ENCODE results near the gene WDR35. TPM values are rescaled to one million over a fixed set of nuclear protein-coding genes. Genes with fewer than 3 reads are reported as not detected.

The WDR35 gene
- total and polyA plus RNA-seq, 10 of the 15 experiments (the other 5 are each of a cell fraction or from before 2014, with no cell fraction given), result 3.0 to 9.3 (median 6.3) TPM

DNA sequence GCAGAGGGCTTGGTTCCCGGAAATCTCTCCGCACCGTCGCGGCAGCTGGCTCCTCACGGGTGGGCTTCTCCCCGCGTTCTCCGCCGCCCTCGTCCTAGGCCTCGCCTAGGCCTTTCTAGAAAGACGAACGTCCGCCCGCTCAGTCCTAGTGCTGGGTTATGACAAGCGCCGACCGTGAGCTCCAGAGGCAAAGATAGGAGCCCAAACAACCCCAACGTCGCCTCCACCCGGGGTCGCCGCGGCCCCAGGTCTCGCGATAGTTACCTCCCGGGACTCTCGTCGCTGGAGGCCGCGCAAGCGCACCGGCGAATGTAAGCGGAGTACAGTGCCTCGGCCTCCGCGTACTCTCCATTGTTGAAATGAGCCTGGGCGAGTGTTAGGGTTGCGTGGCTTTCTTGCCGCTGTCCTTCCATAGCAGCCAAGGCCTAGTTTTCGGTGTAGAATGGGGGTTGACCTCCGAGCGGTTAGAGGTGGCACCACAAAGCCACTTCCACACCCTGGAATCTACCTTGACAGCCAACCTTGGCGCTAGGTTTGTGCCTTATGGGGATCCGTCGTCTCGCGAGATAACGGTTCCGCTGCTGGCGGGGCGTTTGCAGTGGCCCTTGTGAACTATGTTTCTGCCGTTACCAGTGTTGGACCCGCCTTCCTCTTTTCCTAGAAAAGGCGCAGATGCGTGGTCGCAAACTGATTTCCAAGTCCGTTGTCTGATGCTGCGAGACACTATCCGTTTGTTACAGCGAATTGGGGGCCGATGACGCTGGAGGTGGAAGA is 88.3 kb downstream of the WDR35 start, which contains the start of gene TTC32 (continued):
- TF ChIP-seq, protein P1, sequence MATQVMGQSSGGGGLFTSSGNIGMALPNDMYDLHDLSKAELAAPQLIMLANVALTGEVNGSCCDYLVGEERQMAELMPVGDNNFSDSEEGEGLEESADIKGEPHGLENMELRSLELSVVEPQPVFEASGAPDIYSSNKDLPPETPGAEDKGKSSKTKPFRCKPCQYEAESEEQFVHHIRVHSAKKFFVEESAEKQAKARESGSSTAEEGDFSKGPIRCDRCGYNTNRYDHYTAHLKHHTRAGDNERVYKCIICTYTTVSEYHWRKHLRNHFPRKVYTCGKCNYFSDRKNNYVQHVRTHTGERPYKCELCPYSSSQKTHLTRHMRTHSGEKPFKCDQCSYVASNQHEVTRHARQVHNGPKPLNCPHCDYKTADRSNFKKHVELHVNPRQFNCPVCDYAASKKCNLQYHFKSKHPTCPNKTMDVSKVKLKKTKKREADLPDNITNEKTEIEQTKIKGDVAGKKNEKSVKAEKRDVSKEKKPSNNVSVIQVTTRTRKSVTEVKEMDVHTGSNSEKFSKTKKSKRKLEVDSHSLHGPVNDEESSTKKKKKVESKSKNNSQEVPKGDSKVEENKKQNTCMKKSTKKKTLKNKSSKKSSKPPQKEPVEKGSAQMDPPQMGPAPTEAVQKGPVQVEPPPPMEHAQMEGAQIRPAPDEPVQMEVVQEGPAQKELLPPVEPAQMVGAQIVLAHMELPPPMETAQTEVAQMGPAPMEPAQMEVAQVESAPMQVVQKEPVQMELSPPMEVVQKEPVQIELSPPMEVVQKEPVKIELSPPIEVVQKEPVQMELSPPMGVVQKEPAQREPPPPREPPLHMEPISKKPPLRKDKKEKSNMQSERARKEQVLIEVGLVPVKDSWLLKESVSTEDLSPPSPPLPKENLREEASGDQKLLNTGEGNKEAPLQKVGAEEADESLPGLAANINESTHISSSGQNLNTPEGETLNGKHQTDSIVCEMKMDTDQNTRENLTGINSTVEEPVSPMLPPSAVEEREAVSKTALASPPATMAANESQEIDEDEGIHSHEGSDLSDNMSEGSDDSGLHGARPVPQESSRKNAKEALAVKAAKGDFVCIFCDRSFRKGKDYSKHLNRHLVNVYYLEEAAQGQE (IDR thresholded peaks at IDR 0.05; ENCODE audit: low read depth, low read length), result no peak; the same call in 1 of the 2 replicates
- TF ChIP-seq GATAD2B (conservative IDR thresholded peaks at IDR 0.05; ENCODE audit: low read depth) (0 out of 2 replicates have a peak, but pooled peaks have one; percentile 46), SMAD1 (IDR thresholded peaks at IDR 0.05; ENCODE audit: low read depth, partially characterized antibody) (peak; percentile 70), SMARCA5 (IDR thresholded peaks at IDR 0.05) (peak; percentile 11), YBX1 (IDR thresholded peaks at IDR 0.05) (no peak), IKZF1 (conservative IDR thresholded peaks at IDR 0.05) (peak; percentile 87), CBX5 (IDR thresholded peaks at IDR 0.05; ENCODE audit: low read depth) (peak; percentile 82; the same call in 1 of the 2 replicates), ZNF217 (IDR thresholded peaks at IDR 0.05) (no peak), HDAC2 (IDR thresholded peaks at IDR 0.05) (no peak), NR2C1 (IDR thresholded peaks at IDR 0.05) (peak; percentile 54), RAD51 (IDR thresholded peaks at IDR 0.05) (no peak), ETV6 (conservative IDR thresholded peaks at IDR 0.05 in 1 of 2, IDR thresholded peaks at IDR 0.05 in 1 of 2; ENCODE audit: borderline replicate concordance in 1 of 2, low read depth in 1 of 2) (no peak; a peak in 1 of 4 replicates), KLF5 (IDR thresholded peaks at IDR 0.05; ENCODE audit: partially characterized antibody) (peak; percentile 54), ZNF24 (IDR thresholded peaks at IDR 0.05) (0 out of 2 replicates have a peak, but pooled peaks have one; percentile 36), KAT2A (conservative IDR thresholded peaks at IDR 0.05; ENCODE audit: control insufficient read depth, low read depth, low read length) (no peak), BMI1 (IDR thresholded peaks at IDR 0.05; ENCODE audit: borderline replicate concordance) (no peak), NFYB (IDR thresholded peaks at IDR 0.05; ENCODE audit: insufficient read depth, low read depth, low read length) (no peak), LARP7 (IDR thresholded peaks at IDR 0.05) (peak; percentile 59), ATF7 (IDR thresholded peaks at IDR 0.05; ENCODE audit: low read depth) (peak; percentile 61; the same call in 1 of the 2 replicates), BACH1 (IDR thresholded peaks at IDR 0.05; ENCODE audit: borderline replicate concordance) (peak; percentile 37)
- TF ChIP-seq, protein P2, sequence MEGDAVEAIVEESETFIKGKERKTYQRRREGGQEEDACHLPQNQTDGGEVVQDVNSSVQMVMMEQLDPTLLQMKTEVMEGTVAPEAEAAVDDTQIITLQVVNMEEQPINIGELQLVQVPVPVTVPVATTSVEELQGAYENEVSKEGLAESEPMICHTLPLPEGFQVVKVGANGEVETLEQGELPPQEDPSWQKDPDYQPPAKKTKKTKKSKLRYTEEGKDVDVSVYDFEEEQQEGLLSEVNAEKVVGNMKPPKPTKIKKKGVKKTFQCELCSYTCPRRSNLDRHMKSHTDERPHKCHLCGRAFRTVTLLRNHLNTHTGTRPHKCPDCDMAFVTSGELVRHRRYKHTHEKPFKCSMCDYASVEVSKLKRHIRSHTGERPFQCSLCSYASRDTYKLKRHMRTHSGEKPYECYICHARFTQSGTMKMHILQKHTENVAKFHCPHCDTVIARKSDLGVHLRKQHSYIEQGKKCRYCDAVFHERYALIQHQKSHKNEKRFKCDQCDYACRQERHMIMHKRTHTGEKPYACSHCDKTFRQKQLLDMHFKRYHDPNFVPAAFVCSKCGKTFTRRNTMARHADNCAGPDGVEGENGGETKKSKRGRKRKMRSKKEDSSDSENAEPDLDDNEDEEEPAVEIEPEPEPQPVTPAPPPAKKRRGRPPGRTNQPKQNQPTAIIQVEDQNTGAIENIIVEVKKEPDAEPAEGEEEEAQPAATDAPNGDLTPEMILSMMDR (IDR thresholded peaks at IDR 0.05 in 2 of 3, conservative IDR thresholded peaks at IDR 0.05 in 1 of 3; ENCODE audit: control insufficient read depth in 2 of 3, extremely low read depth in 1 of 3, insufficient read depth in 1 of 3, low read depth in 3 of 3, low read length in 3 of 3), result no peak
- TF ChIP-seq, protein P3, sequence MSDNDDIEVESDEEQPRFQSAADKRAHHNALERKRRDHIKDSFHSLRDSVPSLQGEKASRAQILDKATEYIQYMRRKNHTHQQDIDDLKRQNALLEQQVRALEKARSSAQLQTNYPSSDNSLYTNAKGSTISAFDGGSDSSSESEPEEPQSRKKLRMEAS (IDR thresholded peaks at IDR 0.05; ENCODE audit: low read depth, low read length), result peak; percentile 38; the same call in 1 of the 2 replicates
- TF ChIP-seq, protein P4, sequence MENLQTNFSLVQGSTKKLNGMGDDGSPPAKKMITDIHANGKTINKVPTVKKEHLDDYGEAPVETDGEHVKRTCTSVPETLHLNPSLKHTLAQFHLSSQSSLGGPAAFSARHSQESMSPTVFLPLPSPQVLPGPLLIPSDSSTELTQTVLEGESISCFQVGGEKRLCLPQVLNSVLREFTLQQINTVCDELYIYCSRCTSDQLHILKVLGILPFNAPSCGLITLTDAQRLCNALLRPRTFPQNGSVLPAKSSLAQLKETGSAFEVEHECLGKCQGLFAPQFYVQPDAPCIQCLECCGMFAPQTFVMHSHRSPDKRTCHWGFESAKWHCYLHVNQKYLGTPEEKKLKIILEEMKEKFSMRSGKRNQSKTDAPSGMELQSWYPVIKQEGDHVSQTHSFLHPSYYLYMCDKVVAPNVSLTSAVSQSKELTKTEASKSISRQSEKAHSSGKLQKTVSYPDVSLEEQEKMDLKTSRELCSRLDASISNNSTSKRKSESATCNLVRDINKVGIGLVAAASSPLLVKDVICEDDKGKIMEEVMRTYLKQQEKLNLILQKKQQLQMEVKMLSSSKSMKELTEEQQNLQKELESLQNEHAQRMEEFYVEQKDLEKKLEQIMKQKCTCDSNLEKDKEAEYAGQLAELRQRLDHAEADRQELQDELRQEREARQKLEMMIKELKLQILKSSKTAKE (IDR thresholded peaks at IDR 0.05; ENCODE audit: low read depth, poor library complexity, severe bottlenecking), result peak; percentile 24

All from GM12878 (cell line).